Activated T-helper 2 cell treated with anti-CD3 and anti-CD28 coated beads, Interferon-gamma antibody, Interleukin-2, Interleukin-4, amounts not matched to agents 10 μg/mL and 5 μg/mL and 100 μg/mL, durations not matched to agents 14 hours and 24 hours and 36 hours (primary cell): ENCODE measurements around the gene PHAX. TPM values are rescaled to one million over a fixed set of nuclear protein-coding genes. Genes with fewer than 3 reads are reported as not detected.
"Not testable (repeated sequence)": the region's sequence is repeated elsewhere in the genome, so short reads cannot be mapped to it uniquely, and the experiment has no call there.

ENCODE experiments used
- DNase-seq: peaks from one replicate; pipeline ENCODE4 v3.0.0; 2021; ENCODE audit warnings: low spot score
- H3K27ac Mint-ChIP-seq: one replicate; pipeline ENCODE4 v1.8.0; 2021; ENCODE audit warnings: mixed read lengths
- H3K27me3 Mint-ChIP-seq: one replicate; pipeline ENCODE4 v1.8.0; 2021; ENCODE audit warnings: low read depth, mixed read lengths
- H3K36me3 Mint-ChIP-seq: one replicate; pipeline ENCODE4 v1.8.0; 2021; ENCODE audit warnings: low read depth, mixed read lengths
- H3K4me1 Mint-ChIP-seq: one replicate; pipeline ENCODE4 v1.8.0; 2021; ENCODE audit warnings: low read depth, mixed read lengths
- H3K4me3 Mint-ChIP-seq: one replicate; pipeline ENCODE4 v1.8.0; 2021; ENCODE audit warnings: low read depth, mild to moderate bottlenecking, moderate library complexity, mixed read lengths
- H3K9me3 Mint-ChIP-seq: one replicate; pipeline ENCODE4 v1.8.0; 2021; ENCODE audit warnings: mixed read lengths
- intact Hi-C: fragments of 100-400 bp; cut with micrococcal nuclease; formaldehyde crosslinking; loops from one replicate; pipeline ENCODE4 v1.15.1; 2023
- total RNA-seq: library from RNA; stranded (reverse); gene quantifications from 2 replicates; pipeline ENCODE4 v1.2.3, GENCODE V29; 2022

The PHAX gene
- total RNA-seq, 1 donor from 2014 or later, result 45.3 TPM

GRCh38 chr5:126589536-126590297, 11.0 kb upstream of the PHAX start:
- Mint-ChIP-seq H3K36me3 (no peaks in the 10 kb centered on the region), H3K9me3 (no peaks in the 10 kb centered on the region), H3K27ac (no peak overlapping the region), H3K4me1 (peaks cover 4% of the 10 kb centered on the region), H3K27me3 (peaks cover 17% of the 10 kb centered on the region), H3K4me3 (no peak overlapping the region)
- DNase-seq, result no peak
- intact Hi-C loops, result no loop called here

GRCh38 chr5:126591549-126591948, 9.2 kb upstream of the PHAX start:
- Mint-ChIP-seq H3K36me3 (no peaks in the 10 kb centered on the region), H3K4me3 (no peak overlapping the region), H3K27me3 (peaks cover 24% of the 10 kb centered on the region), H3K4me1 (peaks cover 9% of the 10 kb centered on the region), H3K9me3 (no peaks in the 10 kb centered on the region), H3K27ac (no peak overlapping the region)
- no peak for DNase-seq
- intact Hi-C loops, result no loop called here

DNA sequence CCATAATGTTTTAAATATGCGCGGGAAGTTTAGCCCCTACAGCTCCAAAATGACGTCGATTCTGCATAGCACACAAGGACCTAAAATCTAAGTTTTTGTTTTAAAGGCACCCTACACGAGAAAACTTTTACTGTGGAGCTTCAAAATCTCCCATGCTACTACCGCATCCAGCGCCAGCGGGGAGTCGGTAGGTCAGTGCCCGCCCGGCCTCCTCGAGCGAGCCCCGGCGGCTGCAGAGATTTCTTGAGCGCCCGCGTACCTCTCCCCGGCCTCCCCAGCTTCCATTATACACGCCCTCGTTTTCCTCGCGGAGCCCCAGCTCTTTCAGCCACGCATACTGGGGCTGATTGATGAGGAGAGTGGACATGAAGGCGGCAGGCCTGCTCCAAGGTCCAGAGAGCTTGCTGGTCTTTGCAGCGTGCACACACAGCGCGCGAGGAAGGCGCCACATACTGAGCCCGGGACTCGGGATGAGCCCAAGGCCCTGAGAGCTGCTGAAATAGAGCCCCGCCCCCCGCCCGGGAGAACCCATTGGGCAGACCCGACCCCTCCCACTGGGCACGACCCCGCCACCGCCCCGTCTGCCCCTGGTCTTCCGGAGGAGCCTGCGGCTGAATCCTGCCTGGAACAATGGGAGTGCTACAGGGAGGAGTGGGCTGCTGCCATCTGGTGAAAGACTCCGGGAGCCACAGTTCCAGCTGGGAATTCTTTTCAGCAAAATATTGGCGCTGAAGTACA, 5.8 kb upstream of the PHAX start, which contains the start of gene ALDH7A1:
Gene ALDH7A1, minus strand, starts transcription at position 472 of the 738 bp plus-strand sequence. Its CDS starts 21 bp downstream, at position 451.
- no peak for DNase-seq
- Mint-ChIP-seq H3K27me3 (peaks cover 26% of the 10 kb centered on the region), H3K4me1 (peaks cover 9% of the 10 kb centered on the region), H3K4me3 (peak within 1 kb of the TSS; percentile 78), H3K36me3 (no peaks in the 10 kb centered on the region), H3K9me3 (no peaks in the 10 kb centered on the region), H3K27ac (no peak within 1 kb of the TSS)
- intact Hi-C loops, result no loop called here

DNA sequence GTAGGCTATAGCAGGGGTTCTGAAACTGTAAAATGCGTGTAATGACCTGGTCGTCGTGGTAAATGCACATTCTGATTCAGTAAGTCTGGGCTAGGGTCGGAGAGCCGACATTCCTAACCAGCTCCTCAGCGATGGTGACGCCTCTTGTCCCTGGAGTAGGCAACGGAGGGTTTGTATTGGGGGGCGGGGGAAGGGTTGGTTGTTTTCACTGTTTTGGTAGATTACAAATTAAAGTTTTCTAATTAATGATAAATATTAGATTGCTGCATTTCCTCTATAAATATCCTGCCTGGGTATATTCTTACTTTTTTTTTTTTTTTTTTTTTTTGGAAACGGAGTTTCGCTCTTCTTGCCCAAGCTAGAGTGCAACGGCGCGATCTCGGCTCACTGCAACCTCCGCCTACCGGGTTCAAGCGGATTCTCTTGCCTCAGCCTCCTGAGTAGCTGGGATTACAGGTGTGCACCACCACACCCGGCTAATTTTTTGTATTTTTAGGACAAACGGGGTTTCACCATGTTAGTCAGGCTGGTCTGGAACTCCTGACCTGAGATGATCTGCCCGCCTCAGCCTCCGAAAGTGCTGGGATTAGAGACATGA, 5.2 kb upstream of the PHAX start:
- H3K27me3 Mint-ChIP-seq, result peaks cover 26% of the 10 kb centered on the region
- H3K9me3 Mint-ChIP-seq, result no peaks in the 10 kb centered on the region
- DNase-seq, result no peak
- peaks cover 11% of the 10 kb centered on the region for H3K4me1 Mint-ChIP-seq
- H3K27ac Mint-ChIP-seq, result no peak overlapping the region
- peak overlapping the region; percentile 78 for H3K4me3 Mint-ChIP-seq
- intact Hi-C loops, result no loop called here
- no peaks in the 10 kb centered on the region for H3K36me3 Mint-ChIP-seq

DNA sequence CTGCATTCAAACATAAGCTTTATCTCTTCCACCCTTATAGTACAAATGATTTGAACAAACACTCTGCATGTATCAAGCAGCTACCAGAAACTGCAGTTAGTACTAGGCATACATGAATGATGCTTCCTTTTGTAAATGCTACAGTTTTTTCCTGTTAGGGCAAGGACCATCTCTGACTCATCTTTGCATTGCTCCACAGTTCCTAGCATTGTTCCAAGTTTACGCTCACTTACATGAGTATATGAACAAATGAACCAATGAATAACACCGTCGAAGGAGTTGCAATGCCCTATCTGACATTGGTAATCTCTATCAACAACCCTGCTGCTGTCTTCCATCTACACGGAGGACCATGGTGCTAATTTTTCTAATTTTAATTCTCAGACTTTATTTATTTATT, 3.6 kb upstream of the PHAX start:
- no peaks in the 10 kb centered on the region for H3K9me3 Mint-ChIP-seq

DNA sequence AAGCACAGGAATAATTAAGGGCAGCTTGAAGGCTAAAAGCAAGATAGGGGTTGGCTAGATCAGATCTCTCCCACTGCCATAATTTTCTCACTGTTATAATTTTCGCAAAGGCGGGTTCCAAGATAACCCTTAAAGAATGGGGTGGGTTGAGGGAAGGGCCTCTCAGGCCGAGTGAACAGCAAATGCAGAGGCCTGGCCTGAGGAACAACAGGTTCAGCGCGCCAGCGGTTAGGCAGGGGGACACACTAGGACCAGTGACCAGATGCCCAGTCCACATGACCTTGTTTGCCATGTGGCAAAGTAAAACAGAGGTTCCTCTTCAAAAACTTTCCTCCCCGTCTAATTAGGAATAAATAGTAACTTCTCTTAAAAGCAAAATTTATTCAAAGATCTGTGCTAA, 1.2 kb upstream of the PHAX start:
- no peaks in the 10 kb centered on the region for H3K9me3 Mint-ChIP-seq
- no peak overlapping the region for H3K4me3 Mint-ChIP-seq
- intact Hi-C loops, result no loop called here
- peaks cover 18% of the 10 kb centered on the region for H3K36me3 Mint-ChIP-seq
- H3K4me1 Mint-ChIP-seq, result peaks cover 22% of the 10 kb centered on the region
- no peak for DNase-seq
- H3K27ac Mint-ChIP-seq, result no peak overlapping the region
- H3K27me3 Mint-ChIP-seq, result peaks cover 11% of the 10 kb centered on the region

More for the DNA sequence above, 3.6 kb upstream of the PHAX start:
- Mint-ChIP-seq H3K27me3 (peaks cover 26% of the 10 kb centered on the region), H3K36me3 (peaks cover 3% of the 10 kb centered on the region), H3K4me3 (no peak overlapping the region), H3K27ac (no peak overlapping the region), H3K4me1 (peaks cover 12% of the 10 kb centered on the region)
- DNase-seq, result no peak
- intact Hi-C loops, result no loop called here

DNA sequence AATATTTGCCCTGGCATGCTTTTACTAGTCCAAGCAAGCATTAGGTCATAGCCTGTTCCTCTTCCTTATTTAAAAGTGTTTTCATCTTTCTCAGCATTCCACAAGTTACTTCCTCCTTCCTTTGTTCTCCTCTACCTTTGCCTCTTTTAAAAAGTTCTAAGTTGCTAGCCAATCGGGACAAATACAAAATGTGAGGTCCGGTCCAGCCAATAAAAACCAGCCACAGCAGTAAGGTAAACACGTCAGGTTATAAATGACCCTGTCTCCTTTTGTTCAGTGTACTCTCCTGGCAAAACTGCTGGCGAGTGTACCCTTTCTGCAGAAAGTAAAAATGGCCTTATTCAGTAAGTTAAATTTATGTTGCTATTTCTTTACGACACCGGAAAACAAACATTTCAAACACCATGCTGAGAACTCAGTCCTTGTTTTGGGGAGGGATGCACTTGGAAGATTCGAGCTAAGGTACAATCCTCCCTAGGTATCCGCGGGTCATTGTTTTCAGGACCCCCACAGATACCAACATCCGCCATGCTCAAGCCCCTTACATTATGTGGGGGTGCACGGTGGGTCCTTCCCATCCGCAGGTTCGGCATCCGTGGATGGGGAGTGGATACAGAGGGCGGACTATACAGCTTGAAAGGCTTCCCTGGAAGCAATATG, 646 bp upstream of the PHAX start:
- peaks cover 20% of the 10 kb centered on the region for H3K36me3 Mint-ChIP-seq
- not testable (repeated sequence) for H3K9me3 Mint-ChIP-seq, H3K27me3 Mint-ChIP-seq, DNase-seq
- H3K4me3 Mint-ChIP-seq, result peak overlapping the region; percentile 94
- peaks cover 20% of the 10 kb centered on the region for H3K4me1 Mint-ChIP-seq
- H3K27ac Mint-ChIP-seq, result peak overlapping the region; percentile 76
- intact Hi-C loops, result loop anchor here (2.0 to 5.0 kb wide), 3 partner anchors 61 to 149 kb away; no protein-coding TSS in a partner anchor

- no peaks in the 10 kb centered on the region for H3K27me3 Mint-ChIP-seq
- no peak overlapping the region for H3K27ac Mint-ChIP-seq
- H3K9me3 Mint-ChIP-seq, result no peaks in the 10 kb centered on the region
- H3K4me1 Mint-ChIP-seq, result peaks cover 28% of the 10 kb centered on the region
- peaks cover 46% of the 10 kb centered on the region for H3K36me3 Mint-ChIP-seq
- intact Hi-C loops, result loop anchor here (5.0 kb wide), 1 partner anchor 144 kb away; no protein-coding TSS in a partner anchor
- H3K4me3 Mint-ChIP-seq, result no peak overlapping the region
- DNase-seq, result no peak
Measured at GRCh38 chr5:126603402-126603991, 2.8 kb downstream of the PHAX start.

- Mint-ChIP-seq H3K27me3 (no peaks in the 10 kb centered on the region), H3K27ac (no peak overlapping the region), H3K4me1 (peaks cover 26% of the 10 kb centered on the region), H3K4me3 (peak overlapping the region; percentile 10), H3K9me3 (no peaks in the 10 kb centered on the region), H3K36me3 (peaks cover 56% of the 10 kb centered on the region)
- DNase-seq, result no peak
- intact Hi-C loops, result no loop called here
Measured at GRCh38 chr5:126605525-126605924, 4.8 kb downstream of the PHAX start.

DNA sequence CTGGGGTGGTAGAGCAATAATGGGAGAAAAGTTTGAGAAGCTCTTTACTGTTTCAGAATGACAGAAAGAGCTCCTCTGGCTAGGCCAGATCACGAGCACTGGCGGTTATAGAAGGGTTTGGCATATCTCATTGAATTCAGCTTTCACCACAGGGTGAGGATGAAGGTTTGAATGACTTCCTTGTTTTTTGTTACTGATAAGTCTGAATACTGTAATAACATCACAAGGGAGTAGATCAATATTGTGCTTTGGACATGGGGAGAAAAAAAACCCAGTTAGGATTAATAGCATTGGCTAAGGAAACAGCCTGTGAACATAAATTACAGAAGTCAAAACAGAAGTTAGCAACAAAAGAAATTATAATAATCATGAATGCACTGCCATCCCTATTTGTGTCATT, 9.4 kb downstream of the PHAX start:
- no peak for DNase-seq
- Mint-ChIP-seq H3K4me3 (no peak overlapping the region), H3K27ac (no peak overlapping the region), H3K36me3 (peaks cover 64% of the 10 kb centered on the region), H3K9me3 (no peaks in the 10 kb centered on the region), H3K27me3 (no peaks in the 10 kb centered on the region), H3K4me1 (peaks cover 14% of the 10 kb centered on the region)
- intact Hi-C loops, result no loop called here

DNA sequence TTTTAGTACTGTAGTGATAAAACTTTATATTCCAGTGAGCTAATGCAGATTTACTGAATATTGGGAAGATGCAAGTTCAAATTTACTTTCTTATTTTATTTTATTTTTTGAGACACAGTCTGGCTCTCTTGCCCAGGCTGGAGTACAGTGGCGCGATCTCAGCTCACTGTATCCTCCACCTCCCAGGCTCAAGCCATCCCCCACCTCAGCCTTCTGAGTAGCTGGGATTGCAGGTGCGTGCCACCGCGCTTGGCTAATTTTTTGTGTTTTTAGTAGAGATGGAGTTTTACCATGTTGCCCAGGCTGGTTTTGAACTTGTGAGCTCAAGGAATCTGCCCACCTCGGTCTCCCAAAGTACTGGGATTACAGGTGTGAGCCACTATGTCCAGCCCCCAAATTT, 9.9 kb downstream of the PHAX start:
- DNase-seq, result no peak
- Mint-ChIP-seq H3K36me3 (peaks cover 60% of the 10 kb centered on the region), H3K4me3 (no peak overlapping the region), H3K27me3 (no peaks in the 10 kb centered on the region), H3K4me1 (peaks cover 13% of the 10 kb centered on the region), H3K27ac (no peak overlapping the region), H3K9me3 (no peaks in the 10 kb centered on the region)
- intact Hi-C loops, result no loop called here

GRCh38 chr5:126613941-126614592, 13.3 kb downstream of the PHAX start:
- no peak for DNase-seq
- H3K27ac Mint-ChIP-seq, result no peak overlapping the region
- H3K4me3 Mint-ChIP-seq, result no peak overlapping the region
- no peaks in the 10 kb centered on the region for H3K27me3 Mint-ChIP-seq
- H3K4me1 Mint-ChIP-seq, result peaks cover 5% of the 10 kb centered on the region
- no peaks in the 10 kb centered on the region for H3K9me3 Mint-ChIP-seq
- intact Hi-C loops, result no loop called here
- peaks cover 51% of the 10 kb centered on the region for H3K36me3 Mint-ChIP-seq
